Omental fat pad (tissue), 4 donors: Measurements from ENCODE around the gene SKOR2. TPM values are rescaled to one million over a fixed set of nuclear protein-coding genes. Genes with fewer than 3 reads are reported as not detected.
"Not testable (repeated sequence)": the region's sequence is repeated elsewhere in the genome, so short reads cannot be mapped to it uniquely, and the experiment has no call there.

Experiments
- ATAC-seq: fragments of 150-250 bp; one replicate; pipeline ENCODE4 v1.9.1; 2016; ENCODE audit warnings: mild to moderate bottlenecking, moderate library complexity; ENCODE audit not compliant: low FRiP score
- DNase-seq: peaks from one replicate; pipeline ENCODE4 v3.0.0-alpha.2; 2019; ENCODE audit warnings: low spot score
- total RNA-seq, 4 donors: library from RNA; depleted of rRNA; stranded (reverse); fragments of >200 nt; gene quantifications; one replicate each; pipeline ENCODE4 v1.1.0, GENCODE V29; 2016
- TF ChIP-seq, protein P1 (sequence below), 3 donors: fragments of 450-650 bp; IDR thresholded peaks; one replicate each; pipeline ENCODE4 v1.5.1; 2016 to 2017; ENCODE audit warnings: antibody characterized with exemption in 3 of 3, mild to moderate bottlenecking in 3 of 3, moderate library complexity in 2 of 3

Gene SKOR2
- total RNA-seq, 4 donors from 2014 or later, result not detected

DNA sequence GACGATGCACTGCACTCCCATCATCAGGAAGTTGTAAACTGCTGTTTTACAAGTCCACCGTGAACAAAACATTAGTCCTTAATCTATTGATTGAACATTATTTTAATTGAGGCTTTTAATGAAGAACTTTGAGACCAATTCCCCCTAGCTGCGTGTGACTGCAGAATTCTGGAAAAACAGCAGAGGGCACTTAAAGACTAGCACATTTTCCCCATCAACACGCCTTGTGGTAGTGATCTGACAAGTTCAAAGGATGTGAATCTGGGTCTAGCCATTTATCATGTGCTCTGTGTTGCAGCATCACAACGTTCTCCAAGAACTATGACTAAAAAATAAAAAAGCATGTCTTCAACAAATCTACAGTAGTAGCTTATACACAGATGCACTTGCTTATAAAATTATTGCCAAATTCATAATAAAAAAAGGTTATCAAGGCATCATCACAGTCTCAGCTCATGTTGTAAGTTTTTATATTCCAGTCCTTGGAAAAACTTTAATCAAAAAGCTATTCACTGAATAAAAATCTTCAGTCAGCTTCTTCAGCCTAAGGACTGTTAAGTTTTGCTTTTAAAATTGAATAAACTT, 35.8 kb downstream of the SKOR2 start:
- no peak for ATAC-seq
- TF ChIP-seq, protein P1, sequence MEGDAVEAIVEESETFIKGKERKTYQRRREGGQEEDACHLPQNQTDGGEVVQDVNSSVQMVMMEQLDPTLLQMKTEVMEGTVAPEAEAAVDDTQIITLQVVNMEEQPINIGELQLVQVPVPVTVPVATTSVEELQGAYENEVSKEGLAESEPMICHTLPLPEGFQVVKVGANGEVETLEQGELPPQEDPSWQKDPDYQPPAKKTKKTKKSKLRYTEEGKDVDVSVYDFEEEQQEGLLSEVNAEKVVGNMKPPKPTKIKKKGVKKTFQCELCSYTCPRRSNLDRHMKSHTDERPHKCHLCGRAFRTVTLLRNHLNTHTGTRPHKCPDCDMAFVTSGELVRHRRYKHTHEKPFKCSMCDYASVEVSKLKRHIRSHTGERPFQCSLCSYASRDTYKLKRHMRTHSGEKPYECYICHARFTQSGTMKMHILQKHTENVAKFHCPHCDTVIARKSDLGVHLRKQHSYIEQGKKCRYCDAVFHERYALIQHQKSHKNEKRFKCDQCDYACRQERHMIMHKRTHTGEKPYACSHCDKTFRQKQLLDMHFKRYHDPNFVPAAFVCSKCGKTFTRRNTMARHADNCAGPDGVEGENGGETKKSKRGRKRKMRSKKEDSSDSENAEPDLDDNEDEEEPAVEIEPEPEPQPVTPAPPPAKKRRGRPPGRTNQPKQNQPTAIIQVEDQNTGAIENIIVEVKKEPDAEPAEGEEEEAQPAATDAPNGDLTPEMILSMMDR (IDR thresholded peaks at IDR 0.05), result no peak
- DNase-seq, result no peak

- TF ChIP-seq, protein P1 (IDR thresholded peaks at IDR 0.05), result no peak
- DNase-seq (no peak), ATAC-seq (no peak)
These were observed 42.3 kb downstream of the SKOR2 start for GRCh38 chr18:47209171-47209570.

DNA sequence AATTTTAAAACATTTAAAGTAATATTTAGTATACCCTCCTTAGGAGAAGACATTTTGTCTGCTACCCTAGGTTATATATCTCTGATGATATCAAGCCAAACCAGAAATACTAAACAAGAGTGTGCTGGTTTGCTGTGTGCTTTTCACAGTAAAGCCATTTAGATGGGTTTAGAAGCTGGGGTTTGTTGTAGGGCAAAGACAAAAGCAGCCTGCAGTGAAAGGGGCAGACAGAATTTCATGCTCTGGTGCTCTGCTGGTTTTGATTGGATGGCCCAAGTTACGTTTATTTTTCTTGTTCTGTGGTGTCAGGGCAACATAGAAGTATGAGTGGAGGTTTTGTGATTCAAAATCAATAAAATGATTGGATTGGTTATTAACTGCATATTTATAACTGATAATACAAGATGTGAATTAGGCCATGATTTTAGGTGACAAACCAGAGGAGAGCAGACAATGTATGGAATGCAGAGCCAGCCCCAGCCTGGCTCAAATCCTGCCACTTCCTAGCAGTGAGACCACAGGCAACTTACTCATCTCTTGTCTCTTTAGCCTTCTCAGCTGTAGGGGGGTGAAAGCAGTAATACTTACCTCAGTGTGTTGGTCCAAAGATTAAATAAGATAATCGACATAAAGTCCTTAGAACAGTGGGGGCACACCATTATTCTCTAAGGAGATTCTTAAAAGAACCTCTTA, 44.4 kb downstream of the SKOR2 start:
- DNase-seq, result no peak
- TF ChIP-seq, protein P1 (IDR thresholded peaks at IDR 0.05), result no peak
- no peak for ATAC-seq

- ATAC-seq (no peak), DNase-seq (no peak)
- TF ChIP-seq, protein P1 (IDR thresholded peaks at IDR 0.05), result no peak
These were observed 46.4 kb downstream of the SKOR2 start for GRCh38 chr18:47204908-47205522.

GRCh38 chr18:47203626-47204464, 47.6 kb downstream of the SKOR2 start:
- ATAC-seq, result no peak
- TF ChIP-seq, protein P1 (IDR thresholded peaks at IDR 0.05), result no peak
- DNase-seq, result no peak

GRCh38 chr18:47195961-47196360, 55.5 kb downstream of the SKOR2 start:
- not testable (repeated sequence) for DNase-seq, ATAC-seq

- TF ChIP-seq, protein P1 (IDR thresholded peaks at IDR 0.05), result no peak
- DNase-seq (no peak), ATAC-seq (no peak)
These were observed 59.5 kb downstream of the SKOR2 start for GRCh38 chr18:47191961-47192360.
